Measurements from ENCODE around the gene PLCB4.

Gene PLCB4

GRCh38 chr20:9103955-9104354 is 35.1 kb downstream of the PLCB4 start:
- DNase-seq (ENCODE audit: low read depth) = no peak

- DNase-seq (ENCODE audit: low read depth) = no peak
Measured at GRCh38 chr20:9108260-9108659, 39.4 kb downstream of the PLCB4 start.

GRCh38 chr20:9109566-9109965 is 40.7 kb downstream of the PLCB4 start:
- DNase-seq (ENCODE audit: low read depth) = no peak

- no peak for DNase-seq (ENCODE audit: low read depth)
Measured at GRCh38 chr20:9110365-9110764, 41.5 kb downstream of the PLCB4 start.

GRCh38 chr20:9110916-9111432 is 42.1 kb downstream of the PLCB4 start:
- DNase-seq (ENCODE audit: low read depth) = no peak

- no peak for DNase-seq (ENCODE audit: low read depth)
Measured at GRCh38 chr20:9112541-9113515, 43.9 kb downstream of the PLCB4 start.

- DNase-seq (ENCODE audit: low read depth) = no peak
Measured at GRCh38 chr20:9114709-9115108, 45.8 kb downstream of the PLCB4 start.

GRCh38 chr20:9117548-9117947 is 48.7 kb downstream of the PLCB4 start:
- no peak for DNase-seq (ENCODE audit: low read depth)

GRCh38 chr20:9119776-9120175 is 50.9 kb downstream of the PLCB4 start:
- DNase-seq (ENCODE audit: low read depth) = no peak

GRCh38 chr20:9121211-9121610 is 52.3 kb downstream of the PLCB4 start:
- DNase-seq (ENCODE audit: low read depth) = no peak

- no peak for DNase-seq (ENCODE audit: low read depth)
Measured at GRCh38 chr20:9122571-9122970, 53.7 kb downstream of the PLCB4 start.

GRCh38 chr20:9126527-9126926 is 57.6 kb downstream of the PLCB4 start:
- DNase-seq (ENCODE audit: low read depth) = no peak

- no peak for DNase-seq (ENCODE audit: low read depth)
Measured at GRCh38 chr20:9128568-9128967, 59.7 kb downstream of the PLCB4 start.

- no peak for DNase-seq (ENCODE audit: low read depth)
Measured at GRCh38 chr20:9129756-9130155, 60.9 kb downstream of the PLCB4 start.

- no peak for DNase-seq (ENCODE audit: low read depth)
Measured at GRCh38 chr20:9130521-9130920, 61.6 kb downstream of the PLCB4 start.

- no peak for DNase-seq (ENCODE audit: low read depth)
Measured at GRCh38 chr20:9131841-9132240, 63.0 kb downstream of the PLCB4 start.

GRCh38 chr20:9134346-9134745 is 65.5 kb downstream of the PLCB4 start:
- DNase-seq (ENCODE audit: low read depth) = no peak

- DNase-seq (ENCODE audit: low read depth) = no peak
Measured at GRCh38 chr20:9136114-9136513, 67.2 kb downstream of the PLCB4 start.

GRCh38 chr20:9137001-9137400 is 68.1 kb downstream of the PLCB4 start:
- DNase-seq (ENCODE audit: low read depth) = no peak

- DNase-seq (ENCODE audit: low read depth) = no peak
Measured at GRCh38 chr20:9139106-9139833, 70.4 kb downstream of the PLCB4 start.

- DNase-seq (ENCODE audit: low read depth) = no peak
Measured at GRCh38 chr20:9140162-9140760, 71.4 kb downstream of the PLCB4 start.

GRCh38 chr20:9141070-9141469 is 72.2 kb downstream of the PLCB4 start:
- DNase-seq (ENCODE audit: low read depth) = no peak

GRCh38 chr20:9141921-9142320 is 73.0 kb downstream of the PLCB4 start:
- no peak for DNase-seq (ENCODE audit: low read depth)

Data from activated T-cell treated with anti-CD3 and anti-CD28 coated beads for 24 hours (primary cell).